HEK293 (cell line): Measurements from ENCODE around the gene ANKRD33.

Experiments used
- CTCF ChIA-PET: fragments of 350-600 bp; formaldehyde crosslinking; extraction: SDS; loops from one replicate; lab custom pipeline; 2021; ENCODE audit warnings: antibody characterized with exemption; lab: Yijun Ruan, JAX
- POLR2A ChIA-PET: fragments of 300-600 bp; formaldehyde crosslinking; extraction: SDS; loops from one replicate; lab custom pipeline; 2020; ENCODE audit warnings: antibody characterized with exemption, inconsistent platforms; lab: Yijun Ruan, JAX
- H3K27ac ChIP-seq: fragments of 200-500 bp; sonication (Bioruptor generic); 2 replicates; pipeline ENCODE4 v1.5.1; 2014; ENCODE audit warnings: low read depth, low read length, control low read depth, inconsistent platforms; ENCODE audit errors: extremely low read depth
- H3K36me3 ChIP-seq, 2 experiments: fragments of 200-500 bp in 1 of 2; sonication (Bioruptor generic) in 1 of 2; 1 replicate in 1 of 2; 2 replicates in 1 of 2; pipeline ENCODE4 v1.5.1; 2014 to 2017; ENCODE audit warnings: inconsistent platforms in 2 of 2, low read length in 2 of 2; ENCODE audit not compliant: control insufficient read depth in 2 of 2, insufficient read depth in 1 of 2
- H3K4me1 ChIP-seq: fragments of 200-500 bp; sonication (Bioruptor generic); 2 replicates; pipeline ENCODE4 v1.5.1; 2014; ENCODE audit warnings: mild to moderate bottlenecking, low read length, inconsistent platforms; ENCODE audit not compliant: control insufficient read depth, insufficient read depth
- H3K4me3 ChIP-seq: 2 replicates; pipeline ENCODE4 v1.5.1; 2011; ENCODE audit warnings: low read depth, mild to moderate bottlenecking, control low read depth, low read length, moderate library complexity
- H3K9me3 ChIP-seq: fragments of 200-500 bp; sonication (Bioruptor generic); 2 replicates; pipeline ENCODE4 v1.5.1; 2014; ENCODE audit warnings: low read depth, low read length, inconsistent platforms; ENCODE audit not compliant: control insufficient read depth, insufficient read depth
- BCL11A ChIP-seq: fragments of 450-650 bp; formaldehyde crosslinking; IDR thresholded peaks from 2 replicates; pipeline ENCODE4 v1.5.1; 2016; ENCODE audit warnings: low read depth, missing biosample characterization, missing genetic modification characterization
- OVOL3 ChIP-seq: fragments of 450-650 bp; formaldehyde crosslinking; IDR thresholded peaks from 2 replicates; pipeline ENCODE4 v1.5.1; 2016; ENCODE audit warnings: missing biosample characterization, missing genetic modification characterization
- PRDM2 ChIP-seq: fragments of 450-650 bp; formaldehyde crosslinking; IDR thresholded peaks from 2 replicates; pipeline ENCODE4 v1.5.1; 2016; ENCODE audit warnings: missing biosample characterization, missing genetic modification characterization, borderline replicate concordance
- SP2 ChIP-seq: fragments of 450-650 bp; formaldehyde crosslinking; IDR thresholded peaks from 2 replicates; pipeline ENCODE4 v1.5.1; 2016; ENCODE audit warnings: missing biosample characterization, missing genetic modification characterization
- TCF7L2 ChIP-seq: IDR thresholded peaks from 2 replicates; pipeline ENCODE4 v1.6.1; 2011; ENCODE audit warnings: low read depth, mild to moderate bottlenecking, inconsistent platforms, low read length, moderate library complexity, borderline replicate concordance
- TSHZ1 ChIP-seq: fragments of 450-650 bp; formaldehyde crosslinking; IDR thresholded peaks from 2 replicates; pipeline ENCODE4 v1.5.1; 2016; ENCODE audit warnings: missing biosample characterization, missing genetic modification characterization, borderline replicate concordance
- ZNF19 ChIP-seq: fragments of 450-650 bp; formaldehyde crosslinking; IDR thresholded peaks from 2 replicates; pipeline ENCODE4; 2016; ENCODE audit warnings: missing biosample characterization, missing genetic modification characterization, low read depth
- ZNF302 ChIP-seq: fragments of 450-650 bp; formaldehyde crosslinking; IDR thresholded peaks from 2 replicates; pipeline ENCODE4 v1.5.1; 2016; ENCODE audit warnings: missing biosample characterization, missing genetic modification characterization, low read depth
- ZNF366 ChIP-seq: fragments of 450-650 bp; formaldehyde crosslinking; conservative IDR thresholded peaks from 2 replicates; pipeline ENCODE4 v1.5.1; 2016; ENCODE audit warnings: missing biosample characterization, missing genetic modification characterization
- ZNF518A ChIP-seq: fragments of 450-650 bp; formaldehyde crosslinking; conservative IDR thresholded peaks from 2 replicates; pipeline ENCODE4 v1.5.1; 2016; ENCODE audit warnings: low read depth, missing biosample characterization, missing genetic modification characterization
- ZNF624 ChIP-seq: fragments of 450-650 bp; formaldehyde crosslinking; IDR thresholded peaks from 2 replicates; pipeline ENCODE4 v1.5.1; 2017; ENCODE audit warnings: missing biosample characterization, missing genetic modification characterization
- ZNF664 ChIP-seq: fragments of 450-650 bp; formaldehyde crosslinking; IDR thresholded peaks from 2 replicates; pipeline ENCODE4 v1.5.1; 2016; ENCODE audit warnings: missing biosample characterization, missing genetic modification characterization
- ZNF776 ChIP-seq: fragments of 450-650 bp; formaldehyde crosslinking; IDR thresholded peaks from 2 replicates; pipeline ENCODE4 v1.5.0; 2017; ENCODE audit warnings: missing biosample characterization, missing genetic modification characterization, borderline replicate concordance

ANKRD33 gene

GRCh38 chr12:51886021-51886710 is 1.7 kb upstream of the ANKRD33 start (continued):
- TF ChIP-seq ZNF518A (tag by site-specific recombination): no peak
- no peak for TF ChIP-seq BCL11A (tag by site-specific recombination)
- no peak for TF ChIP-seq ZNF366 (tag by site-specific recombination)

GRCh38 chr12:51888316-51889215 is 663 bp downstream of the ANKRD33 start:
- H3K9me3 ChIP-seq: no peaks in the 10 kb centered on the region
- ChIA-PET CTCF (interaction anchor here (0.7 to 2.8 kb wide), 6 partner anchors 13 to 137 kb away, joined by 3 to 15 read pairs (median 4); no protein-coding TSS in a partner anchor), POLR2A (no interaction called here)
- no peak overlapping the region for H3K4me3 ChIP-seq
- H3K36me3 ChIP-seq: no peaks in the 10 kb centered on the region
- no peak overlapping the region for H3K27ac ChIP-seq
- no peaks in the 10 kb centered on the region for H3K4me1 ChIP-seq
- TF ChIP-seq OVOL3 (tag by site-specific recombination) (no peak), ZNF19 (tag by site-specific recombination) (no peak)

GRCh38 chr12:51889216-51890132 is 1.6 kb downstream of the ANKRD33 start:
- Histone ChIP-seq H3K9me3 (no peaks in the 10 kb centered on the region), H3K4me3 (no peak overlapping the region), H3K4me1 (no peaks in the 10 kb centered on the region), H3K36me3 (no peaks in the 10 kb centered on the region), H3K27ac (no peak overlapping the region)
- no peak for TF ChIP-seq ZNF624 (tag by site-specific recombination)
- no peak for TF ChIP-seq ZNF776 (tag by site-specific recombination)
- TF ChIP-seq PRDM2 (tag by site-specific recombination): no peak
- no peak for TF ChIP-seq ZNF664 (tag by site-specific recombination)
- TF ChIP-seq ZNF302 (tag by site-specific recombination): no peak
- no peak for TF ChIP-seq TSHZ1 (tag by site-specific recombination)
- TF ChIP-seq SP2 (tag by site-specific recombination): no peak
- no peak for TF ChIP-seq TCF7L2
- ChIA-PET POLR2A (no interaction called here), CTCF (interaction anchor here (1.0 to 2.8 kb wide), 4 partner anchors 14 to 136 kb away, joined by 3 to 15 read pairs (median 5); no protein-coding TSS in a partner anchor)
